Measurements from ENCODE around the gene ZSWIM1.

Gene ZSWIM1

DNA sequence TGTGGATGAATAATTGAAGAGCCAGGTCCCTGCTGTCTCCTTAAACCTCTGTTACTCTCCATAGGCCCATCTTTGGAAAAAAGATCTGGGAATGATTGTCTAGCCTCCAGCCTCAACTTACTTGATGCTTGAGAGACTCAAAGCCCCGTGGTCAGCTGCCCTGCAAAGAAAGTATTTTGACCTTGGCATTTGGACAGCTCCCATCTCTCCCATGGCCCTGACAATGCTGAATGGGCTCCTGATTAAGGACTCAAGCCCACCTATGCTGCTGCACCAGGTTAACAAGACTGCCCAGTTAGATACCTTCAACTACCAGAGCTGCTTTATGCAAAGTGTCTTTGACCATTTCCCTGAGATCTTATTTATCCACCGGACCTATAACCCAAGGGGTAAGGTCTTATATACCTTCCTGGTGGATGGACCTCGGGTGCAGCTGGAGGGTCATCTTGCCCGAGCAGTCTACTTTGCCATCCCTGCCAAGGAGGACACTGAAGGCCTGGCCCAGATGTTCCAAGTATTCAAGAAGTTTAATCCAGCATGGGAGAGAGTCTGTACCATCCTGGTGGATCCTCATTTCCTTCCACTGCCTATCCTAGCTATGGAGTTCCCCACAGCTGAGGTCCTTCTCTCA lies 1.6 kb downstream of the ZSWIM1 start:
- no peak for DNase-seq (ENCODE audit: low spot score)
- ChIA-PET CTCF (interaction anchor here (0.6 to 1.3 kb wide), 3 partner anchors 87 to 947 kb away, joined by 3 read pairs; no protein-coding TSS in a partner anchor), POLR2A (ENCODE audit: low non-redundant PET) (no interaction called here)
- TF ChIP-seq, protein P1, sequence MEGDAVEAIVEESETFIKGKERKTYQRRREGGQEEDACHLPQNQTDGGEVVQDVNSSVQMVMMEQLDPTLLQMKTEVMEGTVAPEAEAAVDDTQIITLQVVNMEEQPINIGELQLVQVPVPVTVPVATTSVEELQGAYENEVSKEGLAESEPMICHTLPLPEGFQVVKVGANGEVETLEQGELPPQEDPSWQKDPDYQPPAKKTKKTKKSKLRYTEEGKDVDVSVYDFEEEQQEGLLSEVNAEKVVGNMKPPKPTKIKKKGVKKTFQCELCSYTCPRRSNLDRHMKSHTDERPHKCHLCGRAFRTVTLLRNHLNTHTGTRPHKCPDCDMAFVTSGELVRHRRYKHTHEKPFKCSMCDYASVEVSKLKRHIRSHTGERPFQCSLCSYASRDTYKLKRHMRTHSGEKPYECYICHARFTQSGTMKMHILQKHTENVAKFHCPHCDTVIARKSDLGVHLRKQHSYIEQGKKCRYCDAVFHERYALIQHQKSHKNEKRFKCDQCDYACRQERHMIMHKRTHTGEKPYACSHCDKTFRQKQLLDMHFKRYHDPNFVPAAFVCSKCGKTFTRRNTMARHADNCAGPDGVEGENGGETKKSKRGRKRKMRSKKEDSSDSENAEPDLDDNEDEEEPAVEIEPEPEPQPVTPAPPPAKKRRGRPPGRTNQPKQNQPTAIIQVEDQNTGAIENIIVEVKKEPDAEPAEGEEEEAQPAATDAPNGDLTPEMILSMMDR (conservative IDR thresholded peaks at IDR 0.05; ENCODE audit: low read depth), result no peak
- peak overlapping the region; percentile 25 for H3K27ac ChIP-seq

DNA sequence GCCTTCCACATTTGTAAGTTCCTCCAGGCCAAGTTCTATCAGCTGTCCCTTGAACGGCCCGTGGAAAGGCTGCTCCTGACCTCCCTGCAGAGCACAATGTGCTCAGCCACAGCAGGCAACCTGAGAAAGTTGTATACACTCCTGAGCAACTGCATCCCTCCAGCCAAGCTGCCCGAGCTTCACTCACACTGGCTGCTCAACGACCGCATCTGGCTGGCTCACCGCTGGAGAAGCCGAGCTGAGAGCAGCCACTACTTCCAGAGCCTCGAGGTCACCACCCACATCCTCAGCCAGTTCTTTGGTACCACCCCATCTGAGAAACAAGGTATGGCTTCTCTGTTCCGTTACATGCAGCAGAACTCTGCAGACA lies 2.1 kb downstream of the ZSWIM1 start:
- CTCF ChIA-PET, result interaction anchor here (0.6 to 0.7 kb wide), 2 partner anchors 721 to 948 kb away, joined by 3 read pairs; no protein-coding TSS in a partner anchor
- TF ChIP-seq, protein P1 (conservative IDR thresholded peaks at IDR 0.05; ENCODE audit: low read depth), result no peak
- POLR2A ChIA-PET (ENCODE audit: low non-redundant PET), result no interaction called here
- no peak for DNase-seq (ENCODE audit: low spot score)
- peak overlapping the region; percentile 25 for H3K27ac ChIP-seq

DNA sequence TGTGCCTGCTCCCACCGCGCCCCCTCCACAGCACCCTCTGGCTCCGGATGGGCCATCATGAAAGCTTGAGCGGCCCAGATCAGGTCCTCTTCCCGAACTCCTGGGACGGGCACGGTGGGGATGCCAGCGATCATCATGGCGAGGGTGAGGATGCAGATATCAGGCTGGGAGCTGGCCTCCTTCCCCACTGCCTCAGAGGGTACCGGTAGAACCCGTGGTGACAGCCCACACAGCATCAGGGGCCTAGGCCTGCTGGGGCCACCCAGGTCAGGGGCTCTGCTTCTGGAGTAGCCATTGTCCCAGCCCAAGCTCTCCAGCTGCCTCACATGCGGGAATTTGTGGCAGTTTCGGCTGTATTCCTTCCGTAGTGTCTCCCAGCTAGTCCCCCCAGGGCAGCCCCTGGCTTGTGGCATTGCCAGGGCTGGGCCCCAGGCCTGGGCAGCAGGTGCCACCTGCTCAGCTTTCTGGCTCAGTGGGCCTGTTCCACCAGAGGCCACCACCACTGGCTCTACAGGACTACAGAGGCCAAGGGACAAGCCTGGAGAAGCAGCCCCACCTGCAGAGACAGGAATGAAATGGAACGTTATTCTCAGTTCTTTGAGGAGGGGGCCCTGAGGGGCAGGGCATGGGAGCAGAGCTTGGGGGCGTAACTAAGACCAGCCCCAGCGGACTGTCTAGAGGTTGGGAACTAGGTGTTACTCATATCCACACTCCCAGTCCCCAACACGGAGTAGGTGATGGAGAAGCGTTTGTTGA lies 5.7 kb downstream of the ZSWIM1 start:
- CTCF ChIA-PET, result interaction anchor here (0.7 to 1.1 kb wide), 2 partner anchors 23 to 30 kb away, joined by 3 read pairs; no protein-coding TSS in a partner anchor

DNA sequence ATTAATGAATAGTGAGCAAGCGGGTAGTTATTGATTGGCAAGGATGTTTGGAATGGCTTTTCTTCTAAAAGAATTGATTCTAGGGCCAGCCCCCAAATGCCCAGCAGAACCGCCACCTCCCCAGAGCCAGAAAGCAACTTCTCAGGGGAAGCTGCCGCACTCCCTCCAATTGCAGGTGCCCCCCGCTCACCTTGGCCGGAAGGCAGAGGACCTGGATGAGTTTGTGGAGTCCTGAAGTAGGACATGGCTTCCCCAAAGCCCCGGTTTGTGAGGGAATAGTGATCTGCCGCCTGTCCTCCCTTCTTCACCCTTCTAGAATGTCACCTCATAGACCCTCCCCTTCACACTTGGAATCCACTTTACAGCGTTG lies 6.3 kb downstream of the ZSWIM1 start, which contains the start of gene SPATA25:
Gene SPATA25, minus strand, starts transcription at position 277 of the 370 bp plus-strand sequence. Its CDS starts 32 bp downstream, at position 245.
- no peak for DNase-seq (ENCODE audit: low spot score)
- CTCF ChIA-PET, result interaction anchor here (0.7 to 1.1 kb wide), 2 partner anchors 23 to 30 kb away, joined by 3 read pairs; no protein-coding TSS in a partner anchor
- H3K27ac ChIP-seq, result peak within 1 kb of the TSS; percentile 18
- TF ChIP-seq, protein P1 (conservative IDR thresholded peaks at IDR 0.05; ENCODE audit: low read depth), result no peak
- POLR2A ChIA-PET (ENCODE audit: low non-redundant PET), result no interaction called here

More for the DNA sequence above, 5.7 kb downstream of the ZSWIM1 start:
- TF ChIP-seq, protein P1 (conservative IDR thresholded peaks at IDR 0.05; ENCODE audit: low read depth), result no peak
- DNase-seq (ENCODE audit: low spot score), result no peak
- H3K27ac ChIP-seq, result peak overlapping the region; percentile 8; the same call in 1 of the 2 replicates
- POLR2A ChIA-PET (ENCODE audit: low non-redundant PET), result no interaction called here

DNA sequence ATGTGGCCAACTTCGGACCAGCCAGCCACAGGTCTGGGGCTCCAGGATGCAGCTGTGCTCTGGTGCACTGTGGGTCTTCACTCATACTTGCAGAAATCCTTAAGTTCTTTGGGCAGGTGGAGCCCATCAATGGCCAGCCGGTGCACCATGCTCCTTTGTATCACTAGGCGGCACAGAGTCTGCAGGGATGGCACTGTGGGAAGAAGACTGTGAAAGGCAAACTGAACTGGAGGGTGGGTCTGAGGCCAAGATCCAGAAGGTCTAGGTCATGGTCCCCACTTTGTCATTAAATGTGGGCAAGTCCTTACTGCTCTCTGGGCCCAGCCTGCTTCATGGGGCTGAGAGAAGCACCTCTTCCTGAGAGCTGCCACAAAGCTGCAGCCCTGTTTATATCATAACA lies 7.7 kb downstream of the ZSWIM1 start:
- CTCF ChIA-PET, result interaction anchor here (0.7 kb wide), 1 partner anchor 17 kb away, joined by 4 read pairs; no protein-coding TSS in a partner anchor
- peak overlapping the region; percentile 18 for H3K27ac ChIP-seq
- TF ChIP-seq, protein P1 (conservative IDR thresholded peaks at IDR 0.05; ENCODE audit: low read depth), result no peak
- no peak for DNase-seq (ENCODE audit: low spot score)
- POLR2A ChIA-PET (ENCODE audit: low non-redundant PET), result no interaction called here
